ENCODE results near the gene ZDHHC11B.
"Not testable (repeated sequence)": the region's sequence is repeated elsewhere in the genome, so short reads cannot be mapped to it uniquely, and the experiment has no call there.

DNA sequence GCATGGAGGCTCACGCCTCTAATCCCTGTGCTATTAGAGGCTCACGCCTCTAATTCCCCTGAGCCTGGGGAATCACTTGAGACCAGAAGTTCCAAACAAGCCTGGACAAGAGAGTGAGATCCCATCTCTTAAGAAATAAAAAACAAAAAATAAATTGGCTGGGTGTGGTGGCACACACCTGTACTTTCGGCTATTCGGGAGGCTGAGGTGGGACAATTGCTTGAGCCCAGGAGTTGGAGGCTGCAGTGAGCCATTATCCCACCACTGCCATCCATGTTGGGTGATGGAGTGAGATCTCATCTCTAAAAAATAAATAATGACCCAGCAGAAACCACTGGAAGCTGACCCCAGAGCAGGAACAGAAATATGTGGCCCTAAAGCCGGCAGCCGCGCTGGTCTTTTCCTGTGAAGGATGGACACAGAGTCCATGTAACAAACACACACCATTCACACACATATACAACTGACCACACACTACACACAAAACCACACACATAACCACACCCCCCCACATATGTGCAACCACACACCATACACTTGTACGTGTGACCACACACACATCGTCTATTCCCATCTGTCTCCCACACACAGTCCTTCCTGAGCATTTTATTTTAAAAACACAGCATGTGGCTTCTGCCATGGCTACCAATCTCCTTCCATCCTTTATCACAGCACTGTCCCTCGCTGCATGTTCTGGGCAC lies 51.6 kb downstream of the ZDHHC11B start:
- not testable (repeated sequence) for TF ChIP-seq CTCF, EP300, POLR2A (IDR thresholded peaks at IDR 0.05)

All from tibial nerve (tissue), 4 donors.